SK-N-SH treated with all-trans-retinoic acid at 6 μM for 48 hours (cell line): ENCODE measurements around the gene CALML6.

Experiments
- CREB5 ChIP-seq: fragments of 250-450 bp; sonication (Bioruptor Pico); IDR thresholded peaks from 2 replicates; pipeline ENCODE4 v1.5.1; 2020; ENCODE audit warnings: low read depth, mild to moderate bottlenecking, moderate library complexity
- ESRRG ChIP-seq: fragments of 250-450 bp; sonication (Bioruptor Pico); IDR thresholded peaks from 2 replicates; pipeline ENCODE4 v1.6.1; 2021; ENCODE audit warnings: mild to moderate bottlenecking
- ISL1 ChIP-seq: fragments of 250-450 bp; sonication (Bioruptor Pico); IDR thresholded peaks from 2 replicates; pipeline ENCODE4 v2.1.2; 2022; ENCODE audit warnings: mild to moderate bottlenecking, moderate library complexity
- SNAI2 ChIP-seq: fragments of 250-450 bp; sonication (Bioruptor Pico); IDR thresholded peaks from 2 replicates; pipeline ENCODE4 v1.5.0; 2020; ENCODE audit warnings: mild to moderate bottlenecking, moderate library complexity
- TCF4 ChIP-seq: fragments of 250-450 bp; sonication (Bioruptor Pico); IDR thresholded peaks from 2 replicates; pipeline ENCODE4 v1.8.0; 2021; ENCODE audit warnings: mild to moderate bottlenecking, moderate library complexity, borderline replicate concordance
- ZC3H10 ChIP-seq: fragments of 250-450 bp; sonication (Bioruptor Pico); IDR thresholded peaks from 2 replicates; pipeline ENCODE4 v1.5.1; 2021; ENCODE audit warnings: mild to moderate bottlenecking, moderate library complexity
- ZFP30 ChIP-seq: fragments of 450-650 bp; formaldehyde crosslinking; IDR thresholded peaks from 2 replicates; pipeline ENCODE4 v1.5.0; 2022; ENCODE audit warnings: mild to moderate bottlenecking, moderate library complexity

- TF ChIP-seq TCF4 (CRISPR knock-in tag) (no peak), ZC3H10 (no peak), ZFP30 (no peak), ESRRG (CRISPR knock-in tag) (no peak), ISL1 (CRISPR knock-in tag) (no peak), CREB5 (no peak), SNAI2 (CRISPR knock-in tag) (no peak)
Measured at GRCh38 chr1:1921459-1921862, 6.4 kb downstream of the CALML6 start.
